Smooth muscle cell of the brain vasculature (primary cell): ENCODE data around the gene ZMYM2.

Experiments used
- DNase-seq: peaks from one replicate; pipeline ENCODE4 v3.0.0-alpha.2; 2012; ENCODE audit warnings: low read depth, low spot score

Gene ZMYM2

GRCh38 chr13:20134732-20135131 lies 176.2 kb downstream of the ZMYM2 start:
- no peak for DNase-seq

GRCh38 chr13:20136781-20137703 lies 178.5 kb downstream of the ZMYM2 start:
- no peak for DNase-seq

GRCh38 chr13:20137875-20138274 lies 179.3 kb downstream of the ZMYM2 start:
- DNase-seq = no peak

GRCh38 chr13:20140487-20140886 lies 182.0 kb downstream of the ZMYM2 start:
- no peak for DNase-seq
